Activated T-helper 1 cell treated with Interleukin-2 at 50 U/mL for 16 hours (primary cell): ENCODE results near the gene PEA15.

Source experiments
- DNase-seq: peaks from one replicate; pipeline ENCODE4 v3.0.0-alpha.2; 2020; ENCODE audit warnings: low read depth

PEA15 gene

GRCh38 chr1:160208557-160209320, 3.6 kb downstream of the PEA15 start:
- no peak for DNase-seq

- DNase-seq, result no peak
Observed at GRCh38 chr1:160209321-160210046, 4.3 kb downstream of the PEA15 start.

- no peak for DNase-seq
Observed at GRCh38 chr1:160210561-160210960, 5.4 kb downstream of the PEA15 start.

GRCh38 chr1:160211046-160211790, 6.0 kb downstream of the PEA15 start:
- DNase-seq, result no peak

GRCh38 chr1:160214481-160215140, 9.4 kb downstream of the PEA15 start:
- no peak for DNase-seq

GRCh38 chr1:160216301-160216700, 11.1 kb downstream of the PEA15 start:
- DNase-seq, result no peak

GRCh38 chr1:160217481-160218051, 12.4 kb downstream of the PEA15 start:
- no peak for DNase-seq

GRCh38 chr1:160219062-160219929, 14.1 kb downstream of the PEA15 start:
- DNase-seq, result no peak

GRCh38 chr1:160220301-160220700, 15.1 kb downstream of the PEA15 start:
- no peak for DNase-seq

- DNase-seq, result no peak
Observed at GRCh38 chr1:160221089-160221488, 15.9 kb downstream of the PEA15 start.

- no peak for DNase-seq
Observed at GRCh38 chr1:160222546-160222945, 17.4 kb downstream of the PEA15 start.

- no peak for DNase-seq
Observed at GRCh38 chr1:160224606-160225005, 19.4 kb downstream of the PEA15 start.

- DNase-seq, result no peak
Observed at GRCh38 chr1:160225345-160225744, 20.2 kb downstream of the PEA15 start.

- no peak for DNase-seq
Observed at GRCh38 chr1:160226623-160227022, 21.4 kb downstream of the PEA15 start.

- no peak for DNase-seq
Observed at GRCh38 chr1:160227034-160227433, 21.9 kb downstream of the PEA15 start.

GRCh38 chr1:160227561-160227960, 22.4 kb downstream of the PEA15 start:
- no peak for DNase-seq

- DNase-seq, result no peak
Observed at GRCh38 chr1:160228431-160228830, 23.2 kb downstream of the PEA15 start.

GRCh38 chr1:160232911-160233310, 27.7 kb downstream of the PEA15 start:
- DNase-seq, result no peak

- DNase-seq, result no peak
Observed at GRCh38 chr1:160236806-160237205, 31.6 kb downstream of the PEA15 start.

- DNase-seq, result no peak
Observed at GRCh38 chr1:160237558-160237957, 32.4 kb downstream of the PEA15 start.

- DNase-seq, result no peak
Observed at GRCh38 chr1:160238408-160238807, 33.2 kb downstream of the PEA15 start.
